Measurements from ENCODE around the gene SLC15A5.

SLC15A5 gene

GRCh38 chr12:16277585-16277984 is at the start of gene SLC15A5:
SLC15A5 (minus strand) TSS chr12:16277685; CDS start chr12:16277685, 0 bp downstream.
- DNase-seq (ENCODE audit: low read depth, low spot score) = no peak

GRCh38 chr12:16325426-16325825 is 47.9 kb upstream of the SLC15A5 start:
- DNase-seq (ENCODE audit: low read depth, low spot score) = no peak

GRCh38 chr12:16324772-16325171 is 47.3 kb upstream of the SLC15A5 start:
- DNase-seq (ENCODE audit: low read depth, low spot score) = no peak

- no peak for DNase-seq (ENCODE audit: low read depth, low spot score)
Measured at GRCh38 chr12:16324272-16324671, 46.8 kb upstream of the SLC15A5 start.

- no peak for DNase-seq (ENCODE audit: low read depth, low spot score)
Measured at GRCh38 chr12:16323638-16324037, 46.2 kb upstream of the SLC15A5 start.

- DNase-seq (ENCODE audit: low read depth, low spot score) = no peak
Measured at GRCh38 chr12:16323010-16323409, 45.5 kb upstream of the SLC15A5 start.

- DNase-seq (ENCODE audit: low read depth, low spot score) = no peak
Measured at GRCh38 chr12:16310934-16311333, 33.4 kb upstream of the SLC15A5 start.

- no peak for DNase-seq (ENCODE audit: low read depth, low spot score)
Measured at GRCh38 chr12:16307856-16308475, 30.5 kb upstream of the SLC15A5 start.

- DNase-seq (ENCODE audit: low read depth, low spot score) = no peak
Measured at GRCh38 chr12:16303939-16304338, 26.5 kb upstream of the SLC15A5 start.

- DNase-seq (ENCODE audit: low read depth, low spot score) = no peak
Measured at GRCh38 chr12:16300736-16301135, 23.3 kb upstream of the SLC15A5 start.

GRCh38 chr12:16300122-16300521 is 22.6 kb upstream of the SLC15A5 start:
- no peak for DNase-seq (ENCODE audit: low read depth, low spot score)

GRCh38 chr12:16299403-16299802 is 21.9 kb upstream of the SLC15A5 start:
- DNase-seq (ENCODE audit: low read depth, low spot score) = no peak

GRCh38 chr12:16297521-16297920 is 20.0 kb upstream of the SLC15A5 start:
- DNase-seq (ENCODE audit: low read depth, low spot score) = no peak

- no peak for DNase-seq (ENCODE audit: low read depth, low spot score)
Measured at GRCh38 chr12:16294376-16294956, 17.0 kb upstream of the SLC15A5 start.

GRCh38 chr12:16291032-16291431 is 13.5 kb upstream of the SLC15A5 start:
- DNase-seq (ENCODE audit: low read depth, low spot score) = no peak

GRCh38 chr12:16285586-16285985 is 8.1 kb upstream of the SLC15A5 start:
- no peak for DNase-seq (ENCODE audit: low read depth, low spot score)

GRCh38 chr12:16282978-16283377 is 5.5 kb upstream of the SLC15A5 start:
- no peak for DNase-seq (ENCODE audit: low read depth, low spot score)

GRCh38 chr12:16282081-16282480 is 4.6 kb upstream of the SLC15A5 start:
- DNase-seq (ENCODE audit: low read depth, low spot score) = no peak

- no peak for DNase-seq (ENCODE audit: low read depth, low spot score)
Measured at GRCh38 chr12:16281157-16281556, 3.7 kb upstream of the SLC15A5 start.

- no peak for DNase-seq (ENCODE audit: low read depth, low spot score)
Measured at GRCh38 chr12:16272222-16272621, 5.3 kb downstream of the SLC15A5 start.

- DNase-seq (ENCODE audit: low read depth, low spot score) = no peak
Measured at GRCh38 chr12:16271062-16271461, 6.4 kb downstream of the SLC15A5 start.

- DNase-seq (ENCODE audit: low read depth, low spot score) = no peak
Measured at GRCh38 chr12:16269946-16270345, 7.5 kb downstream of the SLC15A5 start.

GRCh38 chr12:16266085-16266484 is 11.4 kb downstream of the SLC15A5 start:
- no peak for DNase-seq (ENCODE audit: low read depth, low spot score)

Data from smooth muscle cell of the brain vasculature (primary cell).